Keratinocyte (primary cell): ENCODE results near the gene PITPNM3. TPM values are rescaled to one million over a fixed set of nuclear protein-coding genes. Genes with fewer than 3 reads are reported as not detected.
A peak's percentile ranks its signal among the peaks of the same experiment; 100 is the strongest.

ENCODE experiments used
- DNase-seq: peaks from one replicate; pipeline ENCODE4 v3.0.0-alpha.2; 2011; ENCODE audit warnings: low read depth, missing footprints, low spot score
- FAIRE-seq: peaks from 2 replicates; lab custom pipeline; 2011; peaks lifted over from hg19 to GRCh38; lab: Jason Lieb, UNC
- H2AFZ ChIP-seq: 2 replicates; pipeline ENCODE4 v1.6.0; 2012; ENCODE audit warnings: low read length, control low read depth, inconsistent platforms; ENCODE audit not compliant: control insufficient read depth
- H3K27ac ChIP-seq: 2 replicates; pipeline ENCODE4 v1.5.1; 2011; ENCODE audit warnings: low read length; ENCODE audit not compliant: control insufficient read depth, insufficient read depth
- H3K27me3 ChIP-seq: 3 replicates; pipeline ENCODE4 v1.6.0; 2011; ENCODE audit warnings: low read length; ENCODE audit not compliant: control insufficient read depth, insufficient read depth; ENCODE audit errors: extremely low read depth
- H3K36me3 ChIP-seq, 2 experiments: 2 replicates in 1 of 2; 3 replicates in 1 of 2; pipeline ENCODE4 v1.5.1; 2011; ENCODE audit warnings: low read length in 2 of 2, mild to moderate bottlenecking in 1 of 2; ENCODE audit not compliant: control insufficient read depth in 2 of 2, insufficient read depth in 2 of 2; ENCODE audit errors: extremely low read depth in 1 of 2
- H3K4me1 ChIP-seq: 3 replicates; pipeline ENCODE4 v1.5.1; 2011; ENCODE audit warnings: low read length; ENCODE audit not compliant: control insufficient read depth, insufficient read depth; ENCODE audit errors: extremely low read depth
- H3K4me2 ChIP-seq: 3 replicates; pipeline ENCODE4 v1.6.0; 2011; ENCODE audit warnings: low read depth, low read length; ENCODE audit not compliant: control insufficient read depth, insufficient read depth; ENCODE audit errors: extremely low read depth
- H3K4me3 ChIP-seq, 3 experiments: fragments of 200-600 bp in 1 of 3; sonication (generic) in 1 of 3; 2 replicates in 2 of 3; 3 replicates in 1 of 3; pipeline ENCODE4 v1.5.1; 2011 to 2016; ENCODE audit warnings: low read length in 3 of 3, mild to moderate bottlenecking in 3 of 3, control low read depth in 2 of 3, inconsistent platforms in 1 of 3, low read depth in 1 of 3, mixed read lengths in 1 of 3, mixed run types in 1 of 3, moderate library complexity in 1 of 3; ENCODE audit not compliant: control insufficient read depth in 2 of 3, insufficient read depth in 2 of 3; ENCODE audit errors: extremely low read depth in 1 of 3
- H3K79me2 ChIP-seq: 2 replicates; pipeline ENCODE4 v1.6.0; 2012; ENCODE audit warnings: low read length; ENCODE audit not compliant: control insufficient read depth, insufficient read depth
- H3K9ac ChIP-seq: 3 replicates; pipeline ENCODE4 v1.6.0; 2011; ENCODE audit warnings: low read length; ENCODE audit not compliant: control insufficient read depth, insufficient read depth; ENCODE audit errors: extremely low read depth
- H3K9me1 ChIP-seq: 3 replicates; pipeline ENCODE4 v1.6.0; 2011; ENCODE audit warnings: low read length; ENCODE audit not compliant: control insufficient read depth, insufficient read depth; ENCODE audit errors: extremely low read depth
- H3K9me3 ChIP-seq: 2 replicates; pipeline ENCODE4 v1.5.1; 2012; ENCODE audit warnings: low read depth, low read length; ENCODE audit not compliant: control insufficient read depth
- H4K20me1 ChIP-seq: 3 replicates; pipeline ENCODE4 v1.6.0; 2011; ENCODE audit warnings: low read length; ENCODE audit not compliant: control insufficient read depth, insufficient read depth; ENCODE audit errors: extremely low read depth
- EZH2 ChIP-seq: IDR thresholded peaks from one replicate; pipeline ENCODE4 v1.6.1; 2012; ENCODE audit warnings: inconsistent platforms, mild to moderate bottlenecking, low read length, moderate library complexity
- dilution Hi-C: fragments of 300-500 bp; cut with MboI; formaldehyde crosslinking; loops from one replicate; pipeline ENCODE4 v1.7.0; 2020; ENCODE audit warnings: low sequenced_read_pairs; ENCODE audit not compliant: extremely low pct_ligation_motif_present
- polyA plus RNA-seq, 5 experiments: library from polyadenylated mRNA; depleted of rRNA in 3 of 5; stranded (reverse) in 3 of 5; stranded (forward) in 1 of 5; unstranded in 1 of 5; fragments of >200 nt; gene quantifications; 1 replicate in 1 of 5; 2 replicates in 3 of 5; 3 replicates in 1 of 5; pipeline versions ENCODE4 v1.2.1 to v1.2.3, GENCODE V29; 2011 to 2012; ENCODE audit warnings: missing spikeins in 2 of 5, low read depth in 1 of 5, low replicate concordance in 1 of 5
- TF ChIP-seq, protein P1 (sequence below), 3 experiments: IDR thresholded peaks in 1 of 3; conservative IDR thresholded peaks in 1 of 3; optimal IDR thresholded peaks in 1 of 3; 2 replicates in 2 of 3; 3 replicates in 1 of 3; pipeline versions ENCODE3 to v1.5.1; 2011; ENCODE audit warnings: low read length in 3 of 3, mild to moderate bottlenecking in 3 of 3, moderate library complexity in 2 of 3, control low read depth in 1 of 3, inconsistent platforms in 1 of 3; ENCODE audit not compliant: insufficient read depth in 2 of 3; ENCODE audit errors: extremely low read depth in 1 of 3

Gene PITPNM3
- polyA plus RNA-seq, 1 donor (not counting 4 experiments of a cell fraction or from before 2014, with no cell fraction given), result 7.7 TPM

DNA sequence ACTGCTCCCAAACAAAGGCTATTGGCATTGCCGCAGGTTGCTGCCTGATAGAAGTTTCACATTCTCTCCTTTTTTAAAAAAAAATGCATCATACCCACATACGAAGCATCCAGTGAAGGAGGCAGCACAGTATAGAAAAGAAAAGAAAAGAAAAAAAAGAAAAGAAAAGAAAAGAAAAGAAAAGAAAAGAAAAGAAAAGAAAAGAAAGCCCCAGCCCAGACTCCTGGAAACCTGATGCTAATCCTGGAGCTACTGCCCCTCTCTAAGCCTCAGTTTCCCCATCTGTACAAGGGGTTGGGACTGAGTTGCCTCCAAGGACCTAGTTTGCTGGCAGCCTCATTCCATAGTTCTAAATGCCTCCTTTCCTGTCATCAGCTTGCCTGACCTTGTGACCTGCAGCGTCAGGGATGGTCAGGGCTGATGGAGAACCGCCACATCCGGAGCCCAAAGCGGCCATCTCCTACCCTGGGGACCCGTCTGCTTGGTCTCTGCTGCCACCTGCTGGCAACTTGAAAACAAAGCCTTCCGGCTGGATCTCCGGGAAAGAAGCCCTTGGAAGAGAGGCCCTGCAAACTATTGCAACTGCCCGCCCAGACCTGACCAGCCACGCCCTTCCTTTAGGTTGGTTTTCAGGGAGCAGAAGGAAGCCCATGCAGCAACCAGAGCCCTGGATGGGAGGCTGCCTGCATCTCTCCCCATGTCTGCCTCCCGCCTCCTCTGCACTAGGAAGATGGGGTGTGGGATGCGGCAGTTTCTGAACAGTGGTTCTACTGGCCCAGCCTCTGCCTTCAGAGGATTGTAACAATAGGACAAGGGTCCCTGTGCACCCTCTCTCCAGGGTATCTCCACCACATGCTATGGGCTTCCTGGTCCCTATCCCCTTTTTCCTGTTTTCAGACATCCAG lies 134.4 kb downstream of the PITPNM3 start:
- H3K9ac ChIP-seq, result no peak overlapping the region
- no peak overlapping the region for H3K4me2 ChIP-seq
- H4K20me1 ChIP-seq, result peaks cover 2% of the 10 kb centered on the region
- TF ChIP-seq EZH2, result no peak
- TF ChIP-seq, protein P1, sequence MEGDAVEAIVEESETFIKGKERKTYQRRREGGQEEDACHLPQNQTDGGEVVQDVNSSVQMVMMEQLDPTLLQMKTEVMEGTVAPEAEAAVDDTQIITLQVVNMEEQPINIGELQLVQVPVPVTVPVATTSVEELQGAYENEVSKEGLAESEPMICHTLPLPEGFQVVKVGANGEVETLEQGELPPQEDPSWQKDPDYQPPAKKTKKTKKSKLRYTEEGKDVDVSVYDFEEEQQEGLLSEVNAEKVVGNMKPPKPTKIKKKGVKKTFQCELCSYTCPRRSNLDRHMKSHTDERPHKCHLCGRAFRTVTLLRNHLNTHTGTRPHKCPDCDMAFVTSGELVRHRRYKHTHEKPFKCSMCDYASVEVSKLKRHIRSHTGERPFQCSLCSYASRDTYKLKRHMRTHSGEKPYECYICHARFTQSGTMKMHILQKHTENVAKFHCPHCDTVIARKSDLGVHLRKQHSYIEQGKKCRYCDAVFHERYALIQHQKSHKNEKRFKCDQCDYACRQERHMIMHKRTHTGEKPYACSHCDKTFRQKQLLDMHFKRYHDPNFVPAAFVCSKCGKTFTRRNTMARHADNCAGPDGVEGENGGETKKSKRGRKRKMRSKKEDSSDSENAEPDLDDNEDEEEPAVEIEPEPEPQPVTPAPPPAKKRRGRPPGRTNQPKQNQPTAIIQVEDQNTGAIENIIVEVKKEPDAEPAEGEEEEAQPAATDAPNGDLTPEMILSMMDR (optimal IDR thresholded peaks at IDR 0.05 in 1 of 3, IDR thresholded peaks at IDR 0.05 in 1 of 3, conservative IDR thresholded peaks at IDR 0.05 in 1 of 3; ENCODE audit: extremely low read depth in 1 of 3, insufficient read depth in 2 of 3, low read length in 3 of 3), result peak; percentile 81 to 89 (median 85)
- no peak overlapping the region for H3K4me3 ChIP-seq
- H3K9me1 ChIP-seq, result no peaks in the 10 kb centered on the region
- dilution Hi-C loops, result loop anchor here (25.0 kb wide), 1 partner anchor 810 kb away; no protein-coding TSS in a partner anchor
- no peak overlapping the region for H3K27ac ChIP-seq
- no peaks in the 10 kb centered on the region for H3K36me3 ChIP-seq
- no peak overlapping the region for H2AFZ ChIP-seq
- peaks cover 7% of the 10 kb centered on the region for H3K27me3 ChIP-seq
- DNase-seq (peak; percentile 38), FAIRE-seq (peak; percentile 72)
- H3K4me1 ChIP-seq, result no peaks in the 10 kb centered on the region
- H3K9me3 ChIP-seq, result no peaks in the 10 kb centered on the region
- no peaks in the 10 kb centered on the region for H3K79me2 ChIP-seq

DNA sequence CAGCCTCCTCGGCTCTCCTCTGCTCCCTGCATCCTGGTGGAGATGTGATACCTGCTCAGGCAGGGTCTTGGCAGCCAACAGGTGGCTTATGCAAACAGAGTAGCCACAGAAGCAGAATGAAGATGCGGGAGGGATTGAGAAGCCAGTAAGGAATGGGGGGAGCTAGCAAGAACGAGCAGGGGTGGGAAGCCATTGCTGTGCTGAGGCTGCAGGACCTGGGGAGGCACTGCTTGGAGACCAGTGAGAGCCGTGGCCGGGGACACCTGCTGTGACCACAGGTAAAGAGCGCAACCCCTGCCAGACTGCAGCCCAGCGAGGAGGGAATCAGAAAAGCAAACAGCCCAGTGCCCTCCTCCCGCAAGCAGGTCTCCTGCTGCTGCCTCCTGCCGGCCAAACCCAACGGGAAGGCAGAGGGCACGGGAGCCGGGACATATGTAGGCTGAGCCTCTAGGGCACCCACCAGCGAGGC lies 136.1 kb downstream of the PITPNM3 start:
- Histone ChIP-seq H3K9ac (no peak overlapping the region), H3K36me3 (no peaks in the 10 kb centered on the region), H3K4me3 (no peak overlapping the region), H3K27ac (no peak overlapping the region), H4K20me1 (peaks cover 2% of the 10 kb centered on the region), H3K9me1 (no peaks in the 10 kb centered on the region), H2AFZ (no peak overlapping the region), H3K9me3 (no peaks in the 10 kb centered on the region), H3K79me2 (no peaks in the 10 kb centered on the region), H3K4me1 (no peaks in the 10 kb centered on the region), H3K27me3 (peaks cover 11% of the 10 kb centered on the region), H3K4me2 (no peak overlapping the region)
- DNase-seq, result no peak
- no peak for TF ChIP-seq EZH2
- TF ChIP-seq, protein P1 (optimal IDR thresholded peaks at IDR 0.05 in 1 of 3, IDR thresholded peaks at IDR 0.05 in 1 of 3, conservative IDR thresholded peaks at IDR 0.05 in 1 of 3; ENCODE audit: extremely low read depth in 1 of 3, insufficient read depth in 2 of 3, low read length in 3 of 3), result peak; percentile 27 to 72 (median 70)
- dilution Hi-C loops, result loop anchor here (25.0 kb wide), 1 partner anchor 808 kb away; no protein-coding TSS in a partner anchor
- no peak for FAIRE-seq
